ENCODE data around the gene PRKAG1.

DNA sequence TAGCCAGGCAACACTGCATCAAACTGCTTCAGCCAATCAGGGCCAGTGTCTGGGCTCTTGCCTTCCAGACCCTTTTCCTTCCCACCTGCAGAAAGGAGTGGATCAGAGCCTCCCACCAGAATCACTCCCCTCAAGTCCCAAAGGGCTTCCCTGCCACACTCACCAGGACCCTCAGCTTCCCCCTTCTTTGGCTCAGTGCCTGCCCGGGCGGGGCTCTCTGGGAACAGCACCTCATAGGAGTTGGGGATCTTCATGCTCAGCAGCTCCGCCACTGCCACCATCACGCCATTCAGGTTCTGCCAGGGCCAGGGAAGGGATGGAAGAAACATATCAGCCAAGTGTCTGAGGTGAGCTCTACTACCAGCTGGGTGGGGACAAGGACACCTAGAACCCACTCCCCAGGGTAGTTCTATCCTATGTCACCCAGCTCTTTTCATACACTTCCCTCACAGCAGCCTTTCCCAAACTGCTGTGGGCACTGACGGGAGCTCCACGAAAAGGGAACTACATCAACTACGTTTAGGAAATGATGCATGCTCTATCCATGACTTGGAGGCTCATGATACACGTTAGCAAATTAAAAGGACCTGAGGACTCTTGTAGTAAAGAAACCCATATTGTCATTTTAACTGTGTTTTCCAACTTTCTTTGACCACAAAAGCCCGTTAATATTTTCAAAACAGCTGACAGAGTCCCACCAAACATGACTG is 9.4 kb upstream of the PRKAG1 start:
- TF ChIP-seq, protein P1, sequence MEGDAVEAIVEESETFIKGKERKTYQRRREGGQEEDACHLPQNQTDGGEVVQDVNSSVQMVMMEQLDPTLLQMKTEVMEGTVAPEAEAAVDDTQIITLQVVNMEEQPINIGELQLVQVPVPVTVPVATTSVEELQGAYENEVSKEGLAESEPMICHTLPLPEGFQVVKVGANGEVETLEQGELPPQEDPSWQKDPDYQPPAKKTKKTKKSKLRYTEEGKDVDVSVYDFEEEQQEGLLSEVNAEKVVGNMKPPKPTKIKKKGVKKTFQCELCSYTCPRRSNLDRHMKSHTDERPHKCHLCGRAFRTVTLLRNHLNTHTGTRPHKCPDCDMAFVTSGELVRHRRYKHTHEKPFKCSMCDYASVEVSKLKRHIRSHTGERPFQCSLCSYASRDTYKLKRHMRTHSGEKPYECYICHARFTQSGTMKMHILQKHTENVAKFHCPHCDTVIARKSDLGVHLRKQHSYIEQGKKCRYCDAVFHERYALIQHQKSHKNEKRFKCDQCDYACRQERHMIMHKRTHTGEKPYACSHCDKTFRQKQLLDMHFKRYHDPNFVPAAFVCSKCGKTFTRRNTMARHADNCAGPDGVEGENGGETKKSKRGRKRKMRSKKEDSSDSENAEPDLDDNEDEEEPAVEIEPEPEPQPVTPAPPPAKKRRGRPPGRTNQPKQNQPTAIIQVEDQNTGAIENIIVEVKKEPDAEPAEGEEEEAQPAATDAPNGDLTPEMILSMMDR (IDR thresholded peaks at IDR 0.05; ENCODE audit: poor library complexity, severe bottlenecking): no peak
- TF ChIP-seq EP300 (conservative IDR thresholded peaks at IDR 0.05; ENCODE audit: poor library complexity, severe bottlenecking): no peak
- TF ChIP-seq, protein P2, sequence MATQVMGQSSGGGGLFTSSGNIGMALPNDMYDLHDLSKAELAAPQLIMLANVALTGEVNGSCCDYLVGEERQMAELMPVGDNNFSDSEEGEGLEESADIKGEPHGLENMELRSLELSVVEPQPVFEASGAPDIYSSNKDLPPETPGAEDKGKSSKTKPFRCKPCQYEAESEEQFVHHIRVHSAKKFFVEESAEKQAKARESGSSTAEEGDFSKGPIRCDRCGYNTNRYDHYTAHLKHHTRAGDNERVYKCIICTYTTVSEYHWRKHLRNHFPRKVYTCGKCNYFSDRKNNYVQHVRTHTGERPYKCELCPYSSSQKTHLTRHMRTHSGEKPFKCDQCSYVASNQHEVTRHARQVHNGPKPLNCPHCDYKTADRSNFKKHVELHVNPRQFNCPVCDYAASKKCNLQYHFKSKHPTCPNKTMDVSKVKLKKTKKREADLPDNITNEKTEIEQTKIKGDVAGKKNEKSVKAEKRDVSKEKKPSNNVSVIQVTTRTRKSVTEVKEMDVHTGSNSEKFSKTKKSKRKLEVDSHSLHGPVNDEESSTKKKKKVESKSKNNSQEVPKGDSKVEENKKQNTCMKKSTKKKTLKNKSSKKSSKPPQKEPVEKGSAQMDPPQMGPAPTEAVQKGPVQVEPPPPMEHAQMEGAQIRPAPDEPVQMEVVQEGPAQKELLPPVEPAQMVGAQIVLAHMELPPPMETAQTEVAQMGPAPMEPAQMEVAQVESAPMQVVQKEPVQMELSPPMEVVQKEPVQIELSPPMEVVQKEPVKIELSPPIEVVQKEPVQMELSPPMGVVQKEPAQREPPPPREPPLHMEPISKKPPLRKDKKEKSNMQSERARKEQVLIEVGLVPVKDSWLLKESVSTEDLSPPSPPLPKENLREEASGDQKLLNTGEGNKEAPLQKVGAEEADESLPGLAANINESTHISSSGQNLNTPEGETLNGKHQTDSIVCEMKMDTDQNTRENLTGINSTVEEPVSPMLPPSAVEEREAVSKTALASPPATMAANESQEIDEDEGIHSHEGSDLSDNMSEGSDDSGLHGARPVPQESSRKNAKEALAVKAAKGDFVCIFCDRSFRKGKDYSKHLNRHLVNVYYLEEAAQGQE (IDR thresholded peaks at IDR 0.05; ENCODE audit: borderline replicate concordance): no peak
- no peak for TF ChIP-seq POLR2AphosphoS5 (IDR thresholded peaks at IDR 0.05)
- no peak for TF ChIP-seq EZH2 (IDR thresholded peaks at IDR 0.05; ENCODE audit: borderline replicate concordance, insufficient read depth, low read length, poor library complexity, severe bottlenecking)
- no peak for TF ChIP-seq SMC3 (conservative IDR thresholded peaks at IDR 0.05; ENCODE audit: poor library complexity)
- TF ChIP-seq RAD21 (conservative IDR thresholded peaks at IDR 0.05): no peak
- TF ChIP-seq MXI1 (conservative IDR thresholded peaks at IDR 0.05; ENCODE audit: poor library complexity, severe bottlenecking): no peak
- no peak for TF ChIP-seq TAF1 (IDR thresholded peaks at IDR 0.05; ENCODE audit: low read depth)
